ENCODE results near the gene CPA1.

CPA1 gene

GRCh38 chr7:130356121-130356875, 24.0 kb upstream of the CPA1 start:
- peak; percentile 91 for DNase-seq (ENCODE audit: low spot score)

- DNase-seq (ENCODE audit: low spot score) = peak; percentile 62
Measured at GRCh38 chr7:130356876-130357611, 23.2 kb upstream of the CPA1 start.

- no peak for DNase-seq (ENCODE audit: low spot score)
Measured at GRCh38 chr7:130358471-130358870, 21.8 kb upstream of the CPA1 start.

- DNase-seq (ENCODE audit: low spot score) = no peak
Measured at GRCh38 chr7:130359276-130359857, 20.9 kb upstream of the CPA1 start.

- no peak for DNase-seq (ENCODE audit: low spot score)
Measured at GRCh38 chr7:130360518-130360917, 19.8 kb upstream of the CPA1 start.

- DNase-seq (ENCODE audit: low spot score) = no peak
Measured at GRCh38 chr7:130361681-130362080, 18.6 kb upstream of the CPA1 start.

GRCh38 chr7:130362251-130362816, 18.0 kb upstream of the CPA1 start:
- DNase-seq (ENCODE audit: low spot score) = no peak

GRCh38 chr7:130363026-130363847, 17.1 kb upstream of the CPA1 start:
- peak; percentile 84 for DNase-seq (ENCODE audit: low spot score)

- no peak for DNase-seq (ENCODE audit: low spot score)
Measured at GRCh38 chr7:130364451-130364850, 15.8 kb upstream of the CPA1 start.

GRCh38 chr7:130365088-130365487, 15.2 kb upstream of the CPA1 start:
- no peak for DNase-seq (ENCODE audit: low spot score)

- peak; percentile 80 for DNase-seq (ENCODE audit: low spot score)
Measured at GRCh38 chr7:130365511-130366441, 14.5 kb upstream of the CPA1 start.

- DNase-seq (ENCODE audit: low spot score) = no peak
Measured at GRCh38 chr7:130366564-130366963, 13.7 kb upstream of the CPA1 start.

- DNase-seq (ENCODE audit: low spot score) = no peak
Measured at GRCh38 chr7:130367088-130367755, 13.1 kb upstream of the CPA1 start.

GRCh38 chr7:130367836-130368746, 12.2 kb upstream of the CPA1 start:
- no peak for DNase-seq (ENCODE audit: low spot score)

- peak; percentile 86 for DNase-seq (ENCODE audit: low spot score)
Measured at GRCh38 chr7:130369110-130369711, 11.1 kb upstream of the CPA1 start.

- no peak for DNase-seq (ENCODE audit: low spot score)
Measured at GRCh38 chr7:130369831-130370550, 10.3 kb upstream of the CPA1 start.

GRCh38 chr7:130371046-130371445, 9.2 kb upstream of the CPA1 start:
- peak; percentile 37 for DNase-seq (ENCODE audit: low spot score)
